Suprapubic skin (tissue), 4 donors: Measurements from ENCODE around the gene DDN. TPM values are rescaled to one million over a fixed set of nuclear protein-coding genes. Genes with fewer than 3 reads are reported as not detected.

Source experiments
- DNase-seq, 2 donors: peaks; one replicate each; pipeline ENCODE4 v3.0.0-alpha.2; 2019; ENCODE audit warnings: low spot score in 2 of 2
- H3K27ac ChIP-seq: fragments of 200-600 bp; sonication (generic); one replicate; pipeline ENCODE4 v1.5.1; 2019
- H3K27me3 ChIP-seq: fragments of 200-600 bp; sonication (generic); one replicate; pipeline ENCODE4 v1.5.1; 2019
- H3K36me3 ChIP-seq: fragments of 200-600 bp; sonication (generic); one replicate; pipeline ENCODE4 v1.5.1; 2019
- H3K4me1 ChIP-seq: fragments of 200-600 bp; sonication (generic); one replicate; pipeline ENCODE4 v1.5.1; 2019
- H3K4me3 ChIP-seq: fragments of 200-600 bp; sonication (generic); one replicate; pipeline ENCODE4 v1.5.1; 2019; ENCODE audit warnings: mild to moderate bottlenecking
- H3K9me3 ChIP-seq: fragments of 200-600 bp; sonication (generic); one replicate; pipeline ENCODE4 v1.5.1; 2019
- EP300 ChIP-seq: sonication (generic); formaldehyde crosslinking; IDR thresholded peaks from one replicate; pipeline ENCODE4 v1.6.1; 2017; ENCODE audit warnings: antibody characterized with exemption
- POLR2A ChIP-seq, 2 donors: fragments of 450-650 bp; IDR thresholded peaks; one replicate each; pipeline ENCODE4 v1.6.1; 2017; ENCODE audit warnings: antibody characterized with exemption in 2 of 2, mild to moderate bottlenecking in 2 of 2, moderate library complexity in 2 of 2
- POLR2AphosphoS5 ChIP-seq, 3 donors: sonication (generic); formaldehyde crosslinking; IDR thresholded peaks; one replicate each; pipeline ENCODE4 v1.6.1; 2017; ENCODE audit warnings: antibody characterized with exemption in 3 of 3
- WGBS: methylation state at CpG from one replicate; pipeline ENCODE4 v1.1.5; 2018; 5-methylcytosine and 5-hydroxymethylcytosine counted together
- total RNA-seq, 4 donors: library from RNA; depleted of rRNA; stranded (reverse); fragments of >200 nt; gene quantifications; one replicate each; pipeline ENCODE4 v1.1.0, GENCODE V29; 2016
- TF ChIP-seq, protein P1 (sequence below), 2 donors: fragments of 200-600 bp in 1 of 2; fragments of 450-650 bp in 1 of 2; sonication (generic) in 1 of 2; IDR thresholded peaks; one replicate each; pipeline ENCODE4 v1.5.1; 2016 to 2019; ENCODE audit warnings: antibody characterized with exemption in 2 of 2, mild to moderate bottlenecking in 1 of 2, moderate library complexity in 1 of 2

Gene DDN
- total RNA-seq, 4 donors from 2014 or later = 0.23 to 0.45 (median 0.24) TPM; not detected in 1

- H3K27ac ChIP-seq = no peak overlapping the region
- no peaks in the 10 kb centered on the region for H3K36me3 ChIP-seq
- TF ChIP-seq POLR2A (IDR thresholded peaks at IDR 0.05) (no peak), EP300 (no peak), POLR2AphosphoS5 (IDR thresholded peaks at IDR 0.05) (no peak)
- TF ChIP-seq, protein P1, sequence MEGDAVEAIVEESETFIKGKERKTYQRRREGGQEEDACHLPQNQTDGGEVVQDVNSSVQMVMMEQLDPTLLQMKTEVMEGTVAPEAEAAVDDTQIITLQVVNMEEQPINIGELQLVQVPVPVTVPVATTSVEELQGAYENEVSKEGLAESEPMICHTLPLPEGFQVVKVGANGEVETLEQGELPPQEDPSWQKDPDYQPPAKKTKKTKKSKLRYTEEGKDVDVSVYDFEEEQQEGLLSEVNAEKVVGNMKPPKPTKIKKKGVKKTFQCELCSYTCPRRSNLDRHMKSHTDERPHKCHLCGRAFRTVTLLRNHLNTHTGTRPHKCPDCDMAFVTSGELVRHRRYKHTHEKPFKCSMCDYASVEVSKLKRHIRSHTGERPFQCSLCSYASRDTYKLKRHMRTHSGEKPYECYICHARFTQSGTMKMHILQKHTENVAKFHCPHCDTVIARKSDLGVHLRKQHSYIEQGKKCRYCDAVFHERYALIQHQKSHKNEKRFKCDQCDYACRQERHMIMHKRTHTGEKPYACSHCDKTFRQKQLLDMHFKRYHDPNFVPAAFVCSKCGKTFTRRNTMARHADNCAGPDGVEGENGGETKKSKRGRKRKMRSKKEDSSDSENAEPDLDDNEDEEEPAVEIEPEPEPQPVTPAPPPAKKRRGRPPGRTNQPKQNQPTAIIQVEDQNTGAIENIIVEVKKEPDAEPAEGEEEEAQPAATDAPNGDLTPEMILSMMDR (IDR thresholded peaks at IDR 0.05) = no peak
- DNase-seq = no peak
- WGBS = 29% methylated on average over 10 of the region's 10 CpGs
- peaks cover 52% of the 10 kb centered on the region for H3K27me3 ChIP-seq
- peaks cover 49% of the 10 kb centered on the region for H3K4me1 ChIP-seq
- H3K9me3 ChIP-seq = no peaks in the 10 kb centered on the region
- peak overlapping the region; percentile 45 for H3K4me3 ChIP-seq
Observed at GRCh38 chr12:48970702-48971334, 28.4 kb downstream of the DDN start.

- Histone ChIP-seq H3K9me3 (no peaks in the 10 kb centered on the region), H3K4me1 (peaks cover 49% of the 10 kb centered on the region), H3K36me3 (no peaks in the 10 kb centered on the region), H3K4me3 (peak overlapping the region; percentile 38), H3K27ac (peak overlapping the region; percentile 5), H3K27me3 (peaks cover 52% of the 10 kb centered on the region)
- WGBS = 25% methylated on average over 16 of the region's 77 CpGs
- no peak for DNase-seq
- TF ChIP-seq, protein P1 (IDR thresholded peaks at IDR 0.05) = no peak
Observed at GRCh38 chr12:48969833-48970701, 29.1 kb downstream of the DDN start.

- 46% methylated on average over 8 of the region's 8 CpGs for WGBS
- H3K9me3 ChIP-seq = no peaks in the 10 kb centered on the region
- peaks cover 50% of the 10 kb centered on the region for H3K27me3 ChIP-seq
- no peak for TF ChIP-seq POLR2A (IDR thresholded peaks at IDR 0.05)
- TF ChIP-seq EP300 = no peak
- TF ChIP-seq POLR2AphosphoS5 (IDR thresholded peaks at IDR 0.05) = no peak
- TF ChIP-seq, protein P1 (IDR thresholded peaks at IDR 0.05) = no peak
- DNase-seq = no peak
- peaks cover 49% of the 10 kb centered on the region for H3K4me1 ChIP-seq
- no peaks in the 10 kb centered on the region for H3K36me3 ChIP-seq
- H3K27ac ChIP-seq = no peak overlapping the region
- H3K4me3 ChIP-seq = peak overlapping the region; percentile 38
Observed at GRCh38 chr12:48969160-48969771, 29.9 kb downstream of the DDN start.

DNA sequence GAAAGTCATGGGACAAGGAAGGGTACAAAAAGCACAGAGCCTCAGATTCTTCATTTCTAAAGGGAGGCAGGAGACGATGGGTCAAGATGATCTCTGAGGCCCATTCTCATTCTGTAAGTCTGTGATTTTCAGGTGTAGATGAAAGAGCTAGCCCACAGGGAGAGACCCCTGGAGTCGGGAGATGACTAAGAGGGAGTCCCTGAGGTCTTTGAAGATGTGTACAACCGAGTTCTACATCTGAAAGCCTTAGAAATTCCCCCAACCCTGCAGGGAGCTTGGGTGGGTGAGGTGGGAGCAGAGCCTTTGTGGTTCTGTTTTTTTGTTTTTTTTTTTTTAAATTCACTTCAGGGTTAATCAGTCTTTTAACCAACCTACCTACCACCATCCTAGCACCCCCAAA lies 30.7 kb downstream of the DDN start:
- Histone ChIP-seq H3K27ac (no peak overlapping the region), H3K4me3 (no peak overlapping the region), H3K36me3 (no peaks in the 10 kb centered on the region), H3K4me1 (peaks cover 43% of the 10 kb centered on the region), H3K27me3 (peaks cover 42% of the 10 kb centered on the region), H3K9me3 (no peaks in the 10 kb centered on the region)
- no peak for TF ChIP-seq EP300
- no peak for TF ChIP-seq POLR2A (IDR thresholded peaks at IDR 0.05)
- TF ChIP-seq POLR2AphosphoS5 (IDR thresholded peaks at IDR 0.05) = no peak
- TF ChIP-seq, protein P1 (IDR thresholded peaks at IDR 0.05) = no peak
- no peak for DNase-seq
- 79% methylated on average over 3 of the region's 3 CpGs for WGBS

- DNase-seq = no peak
- Histone ChIP-seq H3K4me3 (no peak overlapping the region), H3K9me3 (no peaks in the 10 kb centered on the region), H3K27me3 (peaks cover 38% of the 10 kb centered on the region), H3K36me3 (no peaks in the 10 kb centered on the region), H3K27ac (no peak overlapping the region), H3K4me1 (peaks cover 39% of the 10 kb centered on the region)
- 74% methylated on average over 7 of the region's 7 CpGs for WGBS
- TF ChIP-seq POLR2A (IDR thresholded peaks at IDR 0.05) = no peak
- TF ChIP-seq EP300 = no peak
- TF ChIP-seq POLR2AphosphoS5 (IDR thresholded peaks at IDR 0.05) = no peak
- TF ChIP-seq, protein P1 (IDR thresholded peaks at IDR 0.05) = no peak
Observed at GRCh38 chr12:48967991-48968390, 31.2 kb downstream of the DDN start.
